ENCODE results near the gene RPS25. TPM values are rescaled to one million over a fixed set of nuclear protein-coding genes. Genes with fewer than 3 reads are reported as not detected.
"Not testable (repeated sequence)": the region's sequence is repeated elsewhere in the genome, so short reads cannot be mapped to it uniquely, and the experiment has no call there.

Gene RPS25
- 1,067 TPM for total RNA-seq

DNA sequence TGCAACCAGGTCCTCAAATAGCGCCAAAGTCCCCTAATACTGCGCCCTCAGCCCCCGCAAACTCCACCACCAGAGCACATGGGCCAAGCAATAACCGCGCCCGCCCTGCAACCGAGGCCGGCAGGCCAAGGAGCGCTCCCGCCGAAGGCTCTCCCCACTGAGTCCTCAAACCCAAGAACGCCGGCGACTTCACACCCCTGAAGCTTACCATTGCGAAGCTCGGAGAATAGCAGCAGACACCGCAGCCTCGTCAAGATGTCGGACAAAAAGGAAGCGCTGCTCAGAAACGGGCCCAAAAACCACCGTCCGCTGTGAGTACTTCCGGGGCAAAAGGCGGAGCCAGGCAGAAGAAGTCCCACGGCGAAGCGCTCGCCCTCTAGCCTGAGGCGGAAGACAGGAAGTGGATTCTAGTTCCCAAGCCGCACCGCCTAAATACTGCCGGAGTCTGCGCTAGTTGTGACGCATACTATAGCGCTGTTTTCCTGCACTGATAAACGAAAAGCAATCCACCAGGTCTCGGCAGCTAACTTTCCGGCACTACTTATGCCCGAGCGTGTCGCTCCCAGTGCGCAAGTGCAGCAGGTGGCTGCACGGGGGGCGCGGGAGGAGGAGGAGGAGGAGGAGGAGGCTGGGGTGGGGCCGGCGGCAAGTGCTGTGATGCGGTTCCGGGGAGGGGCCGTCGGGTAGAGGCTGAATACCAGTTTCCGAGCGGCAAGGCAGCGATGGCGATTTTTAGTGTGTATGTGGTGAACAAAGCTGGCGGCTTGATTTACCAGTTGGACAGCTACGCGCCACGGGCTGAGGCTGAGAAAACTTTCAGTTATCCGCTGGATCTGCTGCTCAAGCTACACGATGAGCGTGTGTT lies at the start of gene RPS25, which contains the start of gene TRAPPC4:
Gene RPS25 (minus strand): TSS at position 270 of the 865 bp plus-strand sequence. CDS start 59 bp downstream, at position 211.
Gene TRAPPC4 (plus strand): TSS at position 693 of the 865 bp plus-strand sequence. CDS start 30 bp downstream, at position 723.
- peak; percentile 87 to 98 (median 97) for DNase-seq (ENCODE audit: low read depth in 2 of 3, low spot score in 2 of 3)

GRCh38 chr11:119067371-119068222 lies 49.5 kb upstream of the RPS25 start, which contains the start of gene VPS11:
VPS11 (plus strand) TSS chr11:119067818; CDS start chr11:119067824, 6 bp downstream.
- peak; percentile 92 to 97 (median 97) for DNase-seq (ENCODE audit: low read depth in 2 of 3, low spot score in 2 of 3)

DNA sequence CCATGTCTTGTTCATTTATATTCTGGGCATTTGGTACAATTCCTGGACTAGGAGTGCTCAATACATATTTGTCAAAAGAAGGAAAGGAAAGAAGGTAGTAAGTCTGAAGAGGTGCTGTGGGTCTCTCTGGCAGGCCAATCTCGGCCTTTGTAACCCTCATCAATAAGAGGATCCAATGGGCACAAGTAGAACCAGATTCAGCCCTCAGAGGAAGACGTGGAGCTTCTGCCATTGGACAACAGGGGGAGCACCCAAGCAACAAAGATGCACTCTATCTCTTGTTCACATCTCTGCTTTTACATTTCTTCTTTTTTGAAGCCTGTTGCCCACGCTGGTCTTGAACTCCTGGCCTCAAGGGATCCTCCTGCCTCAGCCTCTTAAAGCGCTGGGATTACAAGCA lies 47.2 kb upstream of the RPS25 start:
- DNase-seq (ENCODE audit: low read depth in 2 of 3, low spot score in 2 of 3), result peak in 2 of 3 donors; percentile 29 to 56

DNA sequence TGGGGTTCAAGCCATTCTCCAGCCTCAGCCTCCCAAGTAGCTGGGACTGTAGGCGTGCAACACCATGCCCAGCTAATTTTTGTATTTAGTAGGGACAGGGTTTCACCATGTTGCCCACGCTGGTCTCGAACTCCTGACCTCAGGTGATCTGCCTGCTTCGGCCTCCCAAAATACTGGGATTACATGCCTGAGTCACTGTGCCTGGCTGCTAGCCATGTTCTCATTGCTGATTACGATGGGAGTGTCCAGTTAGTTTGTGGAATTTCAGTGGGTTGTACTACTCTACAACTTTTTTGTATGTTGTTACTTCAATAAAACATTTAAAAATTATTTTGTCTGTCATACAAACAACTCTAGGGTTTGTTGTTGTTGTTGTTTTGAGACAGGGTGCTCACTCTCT lies 44.6 kb upstream of the RPS25 start:
- no peak for DNase-seq (ENCODE audit: low read depth in 2 of 3, low spot score in 2 of 3)

DNA sequence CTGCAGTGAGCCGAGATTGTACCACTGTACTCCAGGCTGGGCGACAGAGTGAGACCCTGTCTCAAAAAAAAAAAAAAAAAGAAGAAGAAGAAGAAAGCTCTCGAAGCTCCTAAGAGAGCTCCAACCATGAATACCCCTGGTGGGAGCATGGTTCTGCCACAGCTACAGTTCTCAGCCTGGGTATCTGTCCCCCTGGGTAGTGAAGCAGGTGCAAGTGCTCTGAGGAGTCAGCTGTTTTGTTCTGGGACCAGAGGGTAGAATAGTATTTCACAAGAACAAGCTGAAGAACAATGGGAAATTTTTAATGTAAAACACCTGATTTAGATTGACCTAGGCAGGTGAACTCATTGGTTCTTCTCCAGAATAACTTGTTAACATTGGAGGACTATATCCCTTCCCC lies 43.1 kb upstream of the RPS25 start:
- no peak for DNase-seq (ENCODE audit: low read depth in 2 of 3, low spot score in 2 of 3)

- not testable (repeated sequence) for DNase-seq (ENCODE audit: low read depth in 2 of 3, low spot score in 2 of 3)
Measured at GRCh38 chr11:119059128-119059527, 41.0 kb upstream of the RPS25 start.

DNA sequence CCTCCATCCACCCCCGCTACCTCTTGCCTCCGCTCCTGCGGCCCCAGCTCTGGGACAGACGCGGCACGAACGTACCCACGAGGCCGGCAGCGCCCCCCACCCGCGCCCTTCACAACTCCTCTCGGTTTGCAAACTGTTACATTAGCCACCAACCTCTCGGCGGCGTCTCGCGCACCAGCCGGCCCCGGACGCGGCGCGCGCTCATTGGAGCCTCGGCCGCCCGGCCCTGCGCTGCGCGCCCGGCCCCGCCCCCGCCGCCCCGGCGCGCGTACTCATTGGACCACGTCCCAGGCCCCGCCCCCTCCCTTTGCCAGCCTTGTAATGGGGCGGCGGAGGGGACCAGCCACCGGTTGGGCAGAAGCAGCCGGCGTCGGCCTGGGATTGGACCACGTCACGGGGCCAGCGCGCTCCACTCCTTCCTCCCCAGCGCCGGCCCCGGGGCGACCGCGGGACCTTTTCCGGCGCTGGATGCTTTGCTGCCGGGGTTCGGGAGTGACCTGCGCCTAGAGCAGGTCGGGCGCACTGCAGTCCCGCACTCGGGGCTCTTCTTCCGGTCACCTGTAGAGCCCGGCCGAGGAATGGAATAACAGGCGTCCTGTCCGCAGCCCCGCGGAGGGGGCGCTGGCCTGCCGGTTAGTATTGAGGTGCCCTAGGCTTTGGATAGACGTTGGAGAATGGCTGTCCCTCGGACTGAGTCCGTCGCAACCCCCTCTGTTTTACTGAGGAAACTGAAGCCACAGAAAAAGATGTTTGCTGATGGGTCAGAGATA lies 39.0 kb upstream of the RPS25 start, which contains the start of gene HYOU1:
Gene HYOU1 (minus strand): TSS at position 206 of the 770 bp plus-strand sequence. CDS start 1,045 bp downstream, outside the sequence.
- peak; percentile 96 to 99 (median 98) for DNase-seq (ENCODE audit: low read depth in 2 of 3, low spot score in 2 of 3)

- peak; percentile 22 to 31 (median 22) for DNase-seq (ENCODE audit: low read depth in 2 of 3, low spot score in 2 of 3)
Measured at GRCh38 chr11:119056421-119056999, 38.4 kb upstream of the RPS25 start.

- peak in 2 of 3 donors; percentile 57 to 61 for DNase-seq (ENCODE audit: low read depth in 2 of 3, low spot score in 2 of 3)
Measured at GRCh38 chr11:119055901-119056300, 37.8 kb upstream of the RPS25 start.

DNA sequence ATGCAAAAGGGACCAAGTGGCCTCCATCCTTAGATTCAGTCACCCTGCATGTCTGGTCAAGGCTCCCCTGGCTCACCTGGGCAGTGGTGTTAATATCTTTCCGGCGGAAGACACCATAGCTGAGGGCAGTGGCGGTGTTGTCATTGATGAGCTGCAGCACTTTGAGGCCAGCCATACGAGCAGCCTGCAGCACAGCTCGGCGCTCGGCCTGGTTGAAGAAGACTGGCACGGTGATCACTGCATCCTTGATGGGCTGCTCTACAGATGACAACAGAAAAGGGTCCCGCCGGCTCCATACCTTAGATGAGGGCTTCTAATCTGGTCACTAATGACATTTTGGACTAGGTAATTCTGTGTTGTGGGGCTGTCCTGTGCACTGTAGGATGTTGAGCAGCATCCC lies 36.3 kb upstream of the RPS25 start:
- no peak for DNase-seq (ENCODE audit: low read depth in 2 of 3, low spot score in 2 of 3)

DNA sequence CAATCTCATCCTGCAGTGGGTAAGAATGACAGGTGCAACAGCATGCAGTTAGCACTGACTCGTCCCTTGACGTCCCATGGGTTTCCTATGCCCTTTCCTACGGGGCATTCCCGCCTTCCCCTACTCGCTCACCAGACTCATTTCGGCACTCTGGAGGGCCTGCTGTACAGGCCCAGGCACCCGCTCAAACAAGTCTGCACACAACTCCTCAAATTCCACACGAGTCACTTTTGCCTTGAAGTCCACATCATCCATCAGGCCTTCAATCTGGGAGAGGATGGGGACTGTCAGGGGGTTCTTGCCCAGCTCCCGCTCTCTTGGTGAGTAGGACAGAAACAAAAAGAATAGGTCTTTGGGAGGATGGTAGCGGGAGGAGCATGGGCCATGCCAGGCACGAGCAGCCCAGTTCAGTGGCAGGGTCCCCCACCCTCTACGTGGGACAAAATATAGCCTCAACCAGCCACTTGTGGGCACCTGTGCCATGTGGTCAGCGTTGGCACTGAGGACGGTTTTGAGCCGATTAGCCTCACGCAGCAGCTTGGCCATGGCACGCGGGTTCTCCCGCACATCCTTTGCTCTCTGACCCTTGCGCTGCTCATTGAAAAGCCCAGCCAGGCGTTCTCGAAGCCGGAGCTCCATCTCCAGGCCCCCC lies 34.1 kb upstream of the RPS25 start:
- DNase-seq (ENCODE audit: low read depth in 2 of 3, low spot score in 2 of 3), result no peak

GRCh38 chr11:119051440-119052162 lies 33.5 kb upstream of the RPS25 start:
- DNase-seq (ENCODE audit: low read depth in 2 of 3, low spot score in 2 of 3), result no peak

GRCh38 chr11:119049081-119049480 lies 30.9 kb upstream of the RPS25 start:
- no peak for DNase-seq (ENCODE audit: low read depth in 2 of 3, low spot score in 2 of 3)

DNA sequence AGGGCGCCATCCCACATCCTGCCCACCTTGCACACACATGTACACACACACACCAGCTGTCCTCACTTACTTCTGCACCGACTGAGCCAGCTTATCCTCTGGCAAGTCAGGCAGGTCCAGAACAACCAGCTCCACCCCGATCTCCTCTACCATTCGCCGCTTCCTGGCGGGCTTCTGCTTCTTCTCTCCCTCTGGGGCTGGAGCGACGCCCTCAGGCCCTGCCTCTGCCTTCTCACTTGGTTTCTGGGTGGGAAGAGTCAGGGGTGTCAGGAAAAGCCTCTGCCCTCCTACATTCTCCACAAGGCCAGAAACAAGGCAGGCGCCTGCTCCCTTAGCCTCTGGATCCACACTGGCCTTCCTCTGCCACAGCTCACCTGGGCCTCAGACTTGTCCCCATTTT lies 30.5 kb upstream of the RPS25 start:
- no peak for DNase-seq (ENCODE audit: low read depth in 2 of 3, low spot score in 2 of 3)

GRCh38 chr11:119047205-119047604 lies 29.1 kb upstream of the RPS25 start:
- DNase-seq (ENCODE audit: low read depth in 2 of 3, low spot score in 2 of 3), result no peak

GRCh38 chr11:119046489-119046888 lies 28.3 kb upstream of the RPS25 start:
- DNase-seq (ENCODE audit: low read depth in 2 of 3, low spot score in 2 of 3), result no peak

DNA sequence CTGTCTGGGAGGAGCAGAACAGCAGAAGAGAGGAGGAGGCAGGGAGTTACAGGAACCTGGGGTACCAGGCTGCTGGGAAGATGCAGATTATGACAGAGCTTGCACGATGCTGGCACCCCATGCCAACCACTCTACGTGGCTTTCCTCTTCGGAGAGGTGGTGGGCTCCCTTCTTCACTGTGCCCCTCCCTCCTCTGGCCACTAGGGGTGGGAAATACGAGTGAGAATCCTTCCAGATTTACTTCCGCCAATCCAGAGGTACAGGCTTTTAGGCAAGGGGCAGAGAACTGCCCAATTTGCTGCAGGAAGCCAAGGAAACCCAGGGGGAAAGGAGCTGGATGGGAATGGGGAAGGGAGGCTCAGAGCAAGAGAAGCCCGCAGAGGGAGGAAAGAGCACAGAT lies 26.6 kb upstream of the RPS25 start:
- no peak for DNase-seq (ENCODE audit: low read depth in 2 of 3, low spot score in 2 of 3)

DNA sequence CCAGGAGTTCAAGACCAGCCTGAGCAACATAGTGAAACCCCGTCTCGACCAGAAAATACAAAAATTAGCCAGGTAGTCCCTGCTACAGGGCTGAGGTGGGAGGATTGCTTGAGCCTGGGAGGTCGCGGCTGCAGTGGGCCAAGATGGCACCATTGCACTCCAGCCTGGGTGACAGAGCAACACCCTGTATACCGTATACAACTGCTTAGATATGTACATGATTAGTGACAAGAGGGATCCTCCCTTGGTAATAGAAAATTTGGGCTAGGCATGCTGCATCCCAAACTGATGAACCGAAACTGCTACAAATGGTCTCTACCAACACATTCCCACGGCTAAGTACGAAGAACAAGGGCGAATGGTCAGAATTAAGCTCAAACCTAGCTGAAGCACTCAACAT lies 24.8 kb upstream of the RPS25 start:
- DNase-seq (ENCODE audit: low read depth in 2 of 3, low spot score in 2 of 3), result no peak
